HG03565 (cell line): Measurements from ENCODE around the gene TMEM37.

Experiments
- ATAC-seq: cut with Tn5 transposase; IDR thresholded peaks from one replicate; pipeline ENCODE4 v1.9.1; 2021; ENCODE audit warnings: mild to moderate bottlenecking, moderate library complexity; ENCODE audit not compliant: unreplicated experiment

Gene TMEM37

DNA sequence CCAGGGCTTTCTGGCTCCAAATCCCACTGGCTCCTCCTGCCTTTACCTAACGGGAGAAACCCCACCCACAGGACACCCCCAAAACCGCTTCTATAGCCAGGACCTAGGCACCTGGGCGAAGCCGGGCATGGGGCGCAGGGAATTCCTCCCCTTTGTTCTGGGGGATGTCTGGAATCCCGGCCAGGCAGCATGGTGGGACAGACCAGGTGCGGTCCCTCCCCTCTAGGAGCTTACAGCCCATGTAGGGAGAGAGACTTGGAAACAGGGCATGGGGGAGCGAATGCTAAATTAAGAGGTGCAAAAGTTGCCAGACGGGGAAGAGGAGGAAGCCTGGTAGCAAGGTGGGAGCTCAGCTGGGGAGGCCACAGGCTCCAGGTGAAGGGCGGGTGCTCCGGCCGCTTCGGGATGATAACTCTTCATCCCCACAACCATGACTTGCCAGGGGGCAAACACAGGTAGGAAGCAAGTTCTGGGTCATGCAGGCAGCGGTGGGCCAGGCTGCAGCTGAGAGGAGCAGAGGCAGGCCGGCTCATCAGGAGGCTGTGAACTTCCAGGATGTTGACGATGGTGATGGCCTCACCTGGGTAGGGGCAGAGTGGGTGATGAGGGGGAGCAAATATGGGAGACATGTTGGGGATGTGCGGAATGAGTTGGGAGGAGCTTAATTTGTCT lies 1.3 kb downstream of the TMEM37 start:
- ATAC-seq = no peak

GRCh38 chr2:119433636-119434327 lies 2.1 kb downstream of the TMEM37 start:
- ATAC-seq = no peak

DNA sequence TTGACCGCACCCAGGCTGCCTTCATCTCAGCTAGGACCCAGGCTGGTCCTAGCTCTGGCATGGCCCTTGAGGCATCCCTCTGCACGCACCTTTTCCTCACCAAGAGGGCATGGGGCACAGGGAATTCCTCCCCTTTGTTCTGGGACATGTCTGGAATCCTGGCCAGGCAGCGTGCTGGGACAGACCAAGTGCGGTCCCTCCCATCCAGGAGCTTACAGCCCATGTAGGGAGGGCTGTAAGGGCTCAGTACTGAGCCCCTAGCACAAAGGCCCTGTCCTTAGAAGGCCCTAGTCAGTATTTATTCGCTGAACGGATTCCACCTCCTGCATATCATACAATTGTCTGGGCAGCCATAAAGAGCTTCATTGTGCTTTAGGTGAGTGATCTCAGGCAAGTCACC lies 3.0 kb downstream of the TMEM37 start:
- no peak for ATAC-seq

DNA sequence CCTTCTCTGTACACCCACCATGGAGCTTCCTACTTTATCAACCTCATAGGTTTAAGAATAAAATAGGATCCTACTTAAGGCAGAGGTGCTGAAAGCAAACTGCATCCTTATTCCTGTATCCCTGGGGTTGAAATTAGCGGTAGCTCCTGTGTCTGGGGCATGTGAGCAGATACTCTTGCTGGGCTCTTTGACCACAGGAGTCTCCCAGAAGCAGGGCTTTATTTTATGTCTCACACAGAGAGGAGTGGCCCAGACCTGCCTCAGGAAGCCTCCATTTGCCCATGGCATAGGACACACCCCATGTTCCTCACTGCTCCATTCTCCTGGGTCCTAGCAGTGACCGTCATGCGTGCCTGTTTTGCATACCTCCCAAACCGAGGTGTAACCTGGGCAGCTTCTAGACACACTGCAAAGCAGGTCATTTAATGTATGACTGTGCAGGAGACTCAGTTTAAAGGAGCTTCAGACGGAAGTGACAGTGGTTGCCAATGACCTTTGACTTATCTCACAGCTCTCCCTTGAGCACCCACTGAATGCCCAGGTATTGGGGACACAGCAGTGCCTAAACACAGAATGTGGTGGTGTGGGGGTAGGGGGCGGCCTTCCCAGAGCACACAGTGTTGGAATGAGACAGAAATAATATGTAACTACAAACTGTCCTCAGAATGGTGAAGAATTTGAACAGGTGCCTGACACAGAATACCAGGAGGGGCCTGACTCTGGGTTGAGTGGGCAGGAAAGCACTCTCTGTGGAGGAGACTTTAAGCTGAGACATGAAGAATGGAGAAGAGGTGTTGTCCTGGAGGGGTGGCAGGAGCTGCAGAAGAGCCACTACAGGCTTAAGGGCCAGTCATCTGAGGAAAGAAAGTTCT lies 3.7 kb downstream of the TMEM37 start:
- ATAC-seq = no peak

- no peak for ATAC-seq
Observed at GRCh38 chr2:119435953-119436297, 4.3 kb downstream of the TMEM37 start.

- ATAC-seq = no peak
Observed at GRCh38 chr2:119436993-119437772, 5.5 kb downstream of the TMEM37 start.

DNA sequence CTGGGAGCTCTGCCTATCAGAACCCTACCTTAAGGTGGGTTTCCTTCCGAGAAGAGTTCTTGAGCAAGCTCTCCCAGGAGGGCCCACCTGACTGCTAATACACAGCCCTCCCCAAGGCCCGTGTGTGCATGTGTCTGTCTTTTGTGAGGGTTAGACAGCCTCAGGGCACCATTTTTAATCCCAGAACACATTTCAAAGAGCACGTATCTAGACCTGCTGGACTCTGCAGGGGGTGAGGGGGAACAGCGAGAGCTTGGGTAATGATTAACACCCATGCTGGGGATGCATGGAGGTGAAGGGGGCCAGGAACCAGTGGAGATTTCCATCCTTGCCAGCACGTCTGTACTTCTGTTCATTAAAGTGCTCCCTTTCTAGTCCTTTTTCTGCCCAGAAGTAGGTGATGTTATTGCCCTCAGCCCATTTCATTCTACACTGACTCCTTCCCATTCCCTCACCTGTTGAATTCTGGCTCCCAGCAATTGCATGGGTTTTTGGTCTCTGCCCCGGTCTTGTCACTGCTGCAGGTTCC lies 6.5 kb downstream of the TMEM37 start:
- ATAC-seq = no peak

DNA sequence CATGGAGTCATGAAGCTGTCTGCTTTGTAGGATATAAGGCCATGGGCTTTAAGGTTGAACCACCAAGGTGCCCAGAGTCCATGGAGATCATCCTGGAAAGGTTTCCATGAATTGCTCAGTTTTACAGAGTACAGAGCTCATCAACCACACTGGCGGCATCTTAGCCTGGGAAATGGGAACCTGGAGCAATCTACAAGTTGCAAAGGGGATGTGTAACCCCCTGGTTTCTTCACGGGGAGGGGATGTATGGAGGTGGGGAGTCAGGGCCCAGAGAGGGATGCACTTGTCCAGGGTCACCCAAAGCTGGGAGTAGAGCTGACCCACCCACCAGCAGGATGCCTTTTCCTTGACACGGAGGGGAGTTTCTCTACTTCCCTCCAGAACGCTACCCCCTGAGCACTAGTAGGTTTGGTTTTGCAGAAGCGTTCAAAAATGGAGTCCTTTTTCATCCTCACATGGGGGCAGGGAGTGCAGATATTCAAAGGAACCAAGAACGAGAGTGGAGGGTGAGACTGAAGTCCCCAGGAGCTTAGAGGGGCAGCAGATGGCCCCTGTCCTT lies 7.2 kb downstream of the TMEM37 start:
- no peak for ATAC-seq

- no peak for ATAC-seq
Observed at GRCh38 chr2:119439574-119440500, 8.2 kb downstream of the TMEM37 start.

DNA sequence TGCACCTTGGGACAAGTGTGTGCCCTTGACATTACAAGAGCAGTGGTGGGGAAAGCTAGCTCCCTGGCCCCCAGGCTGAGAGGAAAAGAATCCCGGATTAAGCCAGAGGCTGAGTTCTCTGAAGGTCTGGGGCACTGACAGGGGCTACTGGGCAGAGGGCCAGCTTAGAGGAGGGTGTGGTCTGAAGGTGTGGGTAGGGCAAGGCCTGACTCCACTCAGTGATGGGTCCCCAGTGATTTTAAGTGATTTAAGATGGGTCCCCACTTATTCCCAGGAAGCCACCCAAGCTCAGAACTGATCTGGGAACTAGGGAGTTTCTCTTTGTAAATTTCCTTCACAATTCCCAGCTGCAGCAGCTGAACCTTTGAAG lies 8.8 kb downstream of the TMEM37 start:
- ATAC-seq = no peak

DNA sequence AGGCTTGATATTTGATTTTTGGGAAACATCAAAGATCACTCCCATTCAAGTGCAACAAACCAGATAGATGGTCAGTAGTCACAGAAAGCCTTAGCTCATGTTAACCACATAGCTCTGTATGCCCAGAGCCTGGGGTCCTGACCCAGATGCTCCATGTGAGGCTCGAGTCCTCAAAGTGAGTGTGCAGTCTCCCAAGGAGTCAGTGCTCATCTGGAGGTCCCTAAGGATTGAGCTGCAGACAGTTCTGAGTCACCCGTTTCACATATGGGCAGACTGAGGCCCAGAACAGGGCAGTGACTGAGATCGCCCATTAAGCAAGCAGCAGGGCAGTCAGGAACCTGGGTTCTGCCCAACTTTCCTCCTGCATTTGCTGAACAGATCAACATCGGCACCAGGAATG lies 9.2 kb downstream of the TMEM37 start:
- no peak for ATAC-seq

DNA sequence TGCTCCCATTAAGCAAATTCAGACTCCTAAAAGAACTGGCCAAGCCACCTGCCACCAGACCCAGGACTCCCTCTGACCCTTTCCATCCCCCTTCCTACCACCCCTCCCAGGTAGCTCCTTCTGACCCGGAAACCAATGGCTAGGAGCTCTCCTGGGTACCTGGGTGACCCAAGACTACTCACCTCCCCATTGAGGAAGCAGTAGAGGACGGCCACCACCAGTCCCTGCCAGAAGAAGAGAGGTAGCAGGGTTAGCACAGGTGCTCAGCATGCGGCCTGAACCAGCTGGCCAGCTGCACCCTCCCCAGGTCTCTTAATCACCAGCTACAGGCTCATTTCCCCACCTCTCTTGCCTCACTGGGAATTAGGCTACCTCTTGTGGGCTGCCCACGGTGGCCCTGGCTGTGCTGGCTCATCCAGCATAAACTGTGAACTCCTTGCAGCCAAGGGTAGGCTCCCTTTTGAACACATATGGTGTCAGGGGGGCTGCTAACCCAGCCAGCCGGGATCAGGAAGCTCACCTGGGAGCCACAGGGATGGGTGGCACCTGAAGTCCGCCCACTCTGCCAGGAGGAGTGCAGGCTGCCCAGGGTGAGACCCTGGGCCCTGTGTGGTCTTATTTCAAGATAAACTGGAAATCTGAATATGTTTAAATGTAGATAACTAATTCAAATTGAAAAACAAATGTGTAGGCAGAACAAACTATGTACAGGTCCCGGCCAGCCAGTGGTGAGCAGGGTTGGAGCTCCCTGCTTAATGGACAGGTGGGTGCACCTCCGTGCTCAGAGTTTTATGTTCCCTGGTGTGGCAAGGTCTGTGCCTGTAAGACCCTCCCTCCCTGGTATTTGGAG lies 9.9 kb downstream of the TMEM37 start:
- no peak for ATAC-seq

DNA sequence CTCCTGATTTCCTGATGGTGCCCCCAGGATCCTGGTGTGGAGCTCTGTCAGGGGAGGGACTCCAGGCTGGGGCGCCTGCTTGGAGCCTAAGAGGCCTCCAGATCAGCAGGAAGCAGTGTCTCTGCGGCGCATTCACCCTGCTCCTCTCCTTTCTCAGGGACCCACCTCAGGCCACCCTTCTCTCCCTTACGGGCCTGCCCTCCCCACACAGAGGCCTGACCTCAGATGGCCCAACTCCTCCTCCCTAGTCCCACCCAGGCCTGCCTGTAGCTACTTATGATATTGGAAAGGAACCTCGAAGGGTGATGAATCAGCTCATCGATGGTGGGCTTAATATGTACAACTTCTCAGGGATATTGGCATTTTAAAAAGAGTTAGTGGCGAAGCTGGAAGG lies 10.6 kb downstream of the TMEM37 start:
- no peak for ATAC-seq

- no peak for ATAC-seq
Observed at GRCh38 chr2:119442850-119443249, 11.2 kb downstream of the TMEM37 start.

GRCh38 chr2:119446037-119446436 lies 14.4 kb downstream of the TMEM37 start:
- ATAC-seq = no peak

DNA sequence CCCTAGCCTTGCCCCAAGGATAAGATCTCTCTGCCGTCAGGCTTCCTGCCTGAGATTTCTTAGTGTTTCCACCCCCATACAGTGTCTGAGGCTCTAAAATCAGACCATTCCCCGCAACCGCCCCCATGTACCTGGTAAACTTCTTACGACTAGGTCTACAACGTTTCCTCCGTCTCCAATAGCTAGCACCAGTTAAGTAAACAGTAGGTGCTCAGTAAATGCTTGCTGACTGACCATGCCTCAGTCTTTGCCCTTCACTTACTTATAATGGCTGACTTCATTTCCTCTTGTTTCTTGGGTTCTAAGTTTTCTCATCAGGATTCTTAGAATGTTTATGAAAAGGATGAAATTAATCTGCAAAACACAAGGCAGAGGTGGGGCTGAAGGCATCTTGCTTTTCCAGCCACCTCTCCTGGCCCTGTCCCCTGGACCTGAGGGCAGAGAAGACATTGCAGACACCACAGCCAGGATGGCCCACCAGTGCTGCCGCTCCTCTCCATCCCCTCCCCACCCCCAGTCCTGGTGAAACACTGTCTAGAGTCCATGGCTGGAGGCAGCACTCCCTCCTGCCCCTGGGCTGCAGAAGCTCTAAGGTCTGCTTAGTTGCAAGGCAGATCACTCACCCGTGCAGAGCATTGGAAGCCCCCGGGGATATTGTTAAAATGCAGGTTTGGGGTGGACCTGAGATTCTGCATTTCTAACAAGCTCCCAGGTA lies 16.9 kb downstream of the TMEM37 start:
- no peak for ATAC-seq

DNA sequence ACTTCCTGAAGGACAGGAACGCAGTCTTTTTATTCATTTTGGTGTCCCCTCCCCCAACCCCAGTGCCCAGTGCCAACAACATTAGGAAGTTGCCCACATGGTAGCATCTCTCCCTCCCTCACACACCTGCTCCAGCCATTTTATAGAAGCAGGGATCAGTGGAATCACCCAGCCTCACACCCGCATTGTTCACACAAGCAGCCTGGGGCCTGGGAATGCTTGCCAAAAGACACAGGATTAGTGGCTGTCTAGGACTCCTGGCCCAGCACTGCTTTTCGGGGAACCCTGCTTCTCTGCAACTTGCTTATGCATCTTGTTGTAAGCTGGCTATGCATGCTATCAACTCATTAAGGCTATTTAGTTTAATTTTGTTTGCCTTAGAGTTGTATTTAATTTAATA lies 17.9 kb downstream of the TMEM37 start:
- no peak for ATAC-seq
